Measurements from ENCODE around the gene TCP11L1.
"Not testable (repeated sequence)": the region's sequence is repeated elsewhere in the genome, so short reads cannot be mapped to it uniquely, and the experiment has no call there.

Gene TCP11L1

GRCh38 chr11:33094157-33094556, 54.8 kb downstream of the TCP11L1 start:
- TF ChIP-seq CTCF (IDR thresholded peaks at IDR 0.05) = no peak
- Histone ChIP-seq H3K4me3 (ENCODE audit: low read depth in 1 of 2, low read length in 1 of 2) (no peak overlapping the region), H3K36me3 (peaks cover 62% of the 10 kb centered on the region), H3K27me3 (no peaks in the 10 kb centered on the region), H3K4me1 (ENCODE audit: control insufficient read depth in 1 of 2, insufficient read depth in 1 of 2, low read depth in 1 of 2, low read length in 1 of 2) (no peaks in the 10 kb centered on the region), H3K9me3 (no peaks in the 10 kb centered on the region), H3K27ac (no peak overlapping the region)

- no peak overlapping the region for H3K27ac ChIP-seq
- no peaks in the 10 kb centered on the region for H3K27me3 ChIP-seq
- H3K4me1 ChIP-seq (ENCODE audit: control insufficient read depth in 1 of 2, insufficient read depth in 1 of 2, low read depth in 1 of 2, low read length in 1 of 2) = no peaks in the 10 kb centered on the region
- TF ChIP-seq CTCF (IDR thresholded peaks at IDR 0.05) = no peak
- H3K4me3 ChIP-seq (ENCODE audit: low read depth in 1 of 2, low read length in 1 of 2) = no peak overlapping the region
- no peaks in the 10 kb centered on the region for H3K9me3 ChIP-seq
- H3K36me3 ChIP-seq = peaks cover 65% of the 10 kb centered on the region
These were observed 64.5 kb downstream of the TCP11L1 start for GRCh38 chr11:33103836-33104235.

- H3K9me3 ChIP-seq = no peaks in the 10 kb centered on the region
- no peaks in the 10 kb centered on the region for H3K27me3 ChIP-seq
- H3K4me3 ChIP-seq (ENCODE audit: low read depth in 1 of 2, low read length in 1 of 2) = no peak overlapping the region
- no peak for TF ChIP-seq CTCF (IDR thresholded peaks at IDR 0.05)
- no peak overlapping the region for H3K27ac ChIP-seq
- H3K4me1 ChIP-seq (ENCODE audit: control insufficient read depth in 1 of 2, insufficient read depth in 1 of 2, low read depth in 1 of 2, low read length in 1 of 2) = no peaks in the 10 kb centered on the region
- peaks cover 10% of the 10 kb centered on the region for H3K36me3 ChIP-seq
These were observed 70.0 kb downstream of the TCP11L1 start for GRCh38 chr11:33109294-33109895.

GRCh38 chr11:33110083-33110482, 70.7 kb downstream of the TCP11L1 start:
- no peaks in the 10 kb centered on the region for H3K4me1 ChIP-seq (ENCODE audit: control insufficient read depth in 1 of 2, insufficient read depth in 1 of 2, low read depth in 1 of 2, low read length in 1 of 2)
- H3K27ac ChIP-seq = no peak overlapping the region
- no peaks in the 10 kb centered on the region for H3K9me3 ChIP-seq
- no peak overlapping the region for H3K4me3 ChIP-seq (ENCODE audit: low read depth in 1 of 2, low read length in 1 of 2)
- no peaks in the 10 kb centered on the region for H3K27me3 ChIP-seq
- H3K36me3 ChIP-seq = peaks cover 3% of the 10 kb centered on the region
- TF ChIP-seq CTCF (IDR thresholded peaks at IDR 0.05) = no peak

- Histone ChIP-seq H3K4me3 (ENCODE audit: low read depth in 1 of 2, low read length in 1 of 2) (no peak overlapping the region), H3K9me3 (no peaks in the 10 kb centered on the region), H3K27ac (no peak overlapping the region), H3K36me3 (no peaks in the 10 kb centered on the region), H3K27me3 (no peaks in the 10 kb centered on the region), H3K4me1 (ENCODE audit: control insufficient read depth in 1 of 2, insufficient read depth in 1 of 2, low read depth in 1 of 2, low read length in 1 of 2) (no peaks in the 10 kb centered on the region)
- TF ChIP-seq CTCF (IDR thresholded peaks at IDR 0.05) = no peak
These were observed 77.2 kb downstream of the TCP11L1 start for GRCh38 chr11:33116535-33116934.

GRCh38 chr11:33122696-33123095, 83.3 kb downstream of the TCP11L1 start:
- H3K4me1 ChIP-seq (ENCODE audit: control insufficient read depth in 1 of 2, insufficient read depth in 1 of 2, low read depth in 1 of 2, low read length in 1 of 2); H3K36me3 ChIP-seq; H3K27ac ChIP-seq; H3K9me3 ChIP-seq; H3K4me3 ChIP-seq (ENCODE audit: low read depth in 1 of 2, low read length in 1 of 2); H3K27me3 ChIP-seq: not testable (repeated sequence)

Measured in neutrophil (primary cell).